GM12878 (cell line): ENCODE measurements around the gene PLPP3. TPM values are rescaled to one million over a fixed set of nuclear protein-coding genes. Genes with fewer than 3 reads are reported as not detected.

ENCODE experiments used
- ATAC-seq: fragments of 200-7000 bp; cut with Tn5 transposase; 3 replicates; pipeline ENCODE4 v1.9.1; 2020; ENCODE audit warnings: mild to moderate bottlenecking, moderate library complexity
- BruUV-seq: library from RNA; stranded (reverse); fragments of 400-500 nt; replicated peaks from 2 replicates; lab custom pipeline; 2021; lab: Mats Ljungman, UMichigan
- CTCF ChIA-PET: fragments of 300-600 bp; sonication (Branson Sonifier 250); formaldehyde crosslinking; extraction: SDS; loops from one replicate; lab custom pipeline; 2021; ENCODE audit warnings: inconsistent platforms; lab: Yijun Ruan, JAX
- POLR2A ChIA-PET: fragments of 350-600 bp; formaldehyde crosslinking; extraction: SDS; loops from one replicate; lab custom pipeline; 2021; ENCODE audit warnings: inconsistent platforms; lab: Charles Lee
- RAD21 ChIA-PET: fragments of 300-600 bp; sonication (Branson Sonifier 250); formaldehyde crosslinking; loops from one replicate; lab custom pipeline; 2023; ENCODE audit warnings: antibody characterized with exemption; ENCODE audit not compliant: unreplicated experiment; lab: Charles Lee
- SMC1A ChIA-PET: fragments of 300-600 bp; sonication (Branson Sonifier 250); formaldehyde crosslinking; loops from one replicate; lab custom pipeline; 2023; ENCODE audit not compliant: unreplicated experiment, uncharacterized antibody; lab: Charles Lee
- DNase-seq: peaks from one replicate; pipeline ENCODE4 v3.0.0-alpha.2; 2011; ENCODE audit warnings: low read depth, low spot score
- FAIRE-seq: peaks from 3 replicates; lab custom pipeline; 2011; peaks lifted over from hg19 to GRCh38; lab: Jason Lieb, UNC
- H2AFZ ChIP-seq: 2 replicates; pipeline ENCODE4 v1.6.0; 2011; ENCODE audit warnings: low read depth, low read length, control low read depth; ENCODE audit not compliant: control insufficient read depth
- H3K27ac ChIP-seq: 2 replicates; pipeline ENCODE4 v1.5.1; 2011; ENCODE audit warnings: control low read depth; ENCODE audit not compliant: control insufficient read depth, insufficient read depth
- H3K27me3 ChIP-seq, 2 experiments: replicated peaks in 1 of 2; 2 replicates each; pipeline versions ENCODE4 v1.6.0 to v1.6.1; 2011; ENCODE audit warnings: low read length in 1 of 2; ENCODE audit not compliant: control insufficient read depth in 2 of 2, insufficient read depth in 2 of 2
- H3K36me3 ChIP-seq, 2 experiments: 2 replicates each; pipeline ENCODE4 v1.5.1; 2011; ENCODE audit warnings: low read length in 1 of 2; ENCODE audit not compliant: control insufficient read depth in 2 of 2, insufficient read depth in 2 of 2
- H3K4me1 ChIP-seq: 2 replicates; pipeline ENCODE4 v1.6.1; 2011; ENCODE audit warnings: mild to moderate bottlenecking, low read length, moderate library complexity, mixed read lengths; ENCODE audit not compliant: control insufficient read depth, insufficient read depth
- H3K4me2 ChIP-seq: 2 replicates; pipeline ENCODE4 v1.6.0; 2011; ENCODE audit warnings: control low read depth; ENCODE audit not compliant: control insufficient read depth, insufficient read depth
- H3K4me3 ChIP-seq: fragments of 200-600 bp; sonication (generic); 2 replicates; pipeline ENCODE4 v1.5.1; 2016
- H3K79me2 ChIP-seq: 2 replicates; pipeline ENCODE4 v1.6.0; 2011; ENCODE audit warnings: low read length; ENCODE audit not compliant: control insufficient read depth, insufficient read depth
- H3K9ac ChIP-seq: 2 replicates; pipeline ENCODE4 v1.8.0; 2011; ENCODE audit warnings: low read length, control low read depth, mixed read lengths; ENCODE audit not compliant: control insufficient read depth, insufficient read depth
- H3K9me3 ChIP-seq: replicated peaks from 3 replicates; pipeline ENCODE4 v1.5.1; 2011; ENCODE audit warnings: mild to moderate bottlenecking, low read length; ENCODE audit not compliant: control insufficient read depth, insufficient read depth
- H4K20me1 ChIP-seq: 2 replicates; pipeline ENCODE4 v1.6.0; 2011; ENCODE audit not compliant: control insufficient read depth, insufficient read depth
- EP300 ChIP-seq, 2 experiments: fragments of 150-350 bp in 1 of 2; IDR thresholded peaks; 2 replicates each; pipeline ENCODE4 v1.6.1; 2011 to 2012; ENCODE audit warnings: low read depth in 2 of 2, low read length in 2 of 2, borderline replicate concordance in 1 of 2, improper control_type of control experiment in 1 of 2, inconsistent platforms in 1 of 2; ENCODE audit not compliant: control insufficient read depth in 1 of 2
- FOXK2 ChIP-seq: fragments of 450-650 bp; IDR thresholded peaks from 2 replicates; pipeline ENCODE4 v1.6.1; 2017; ENCODE audit warnings: mild to moderate bottlenecking, moderate library complexity
- HCFC1 ChIP-seq: fragments of 150-350 bp; IDR thresholded peaks from 2 replicates; pipeline ENCODE4 v1.6.1; 2014; ENCODE audit warnings: low read length
- IRF3 ChIP-seq: fragments of 450-650 bp; IDR thresholded peaks from 2 replicates; pipeline ENCODE4 v1.6.1; 2014; ENCODE audit warnings: mild to moderate bottlenecking
- IRF4 ChIP-seq: IDR thresholded peaks from 2 replicates; pipeline ENCODE4 v1.6.1; 2011; ENCODE audit warnings: low read depth, low read length
- RUNX3 ChIP-seq: IDR thresholded peaks from 2 replicates; pipeline ENCODE4 v1.6.1; 2012; ENCODE audit warnings: low read length, inconsistent platforms
- SIX5 ChIP-seq: IDR thresholded peaks from 2 replicates; pipeline ENCODE4 v1.6.1; 2011; ENCODE audit warnings: mild to moderate bottlenecking, low read depth, low read length, moderate library complexity; ENCODE audit not compliant: severe bottlenecking
- SMAD1 ChIP-seq: fragments of 450-650 bp; IDR thresholded peaks from 2 replicates; pipeline ENCODE4 v1.6.1; 2018; ENCODE audit warnings: mild to moderate bottlenecking, low read depth; ENCODE audit not compliant: partially characterized antibody
- SREBF2 ChIP-seq: IDR thresholded peaks from 2 replicates; pipeline ENCODE4 v1.6.1; 2012; ENCODE audit warnings: mild to moderate bottlenecking, low read length
- ZNF217 ChIP-seq: fragments of 450-650 bp; IDR thresholded peaks from 2 replicates; pipeline ENCODE4 v1.6.1; 2017; ENCODE audit warnings: antibody characterized with exemption, mild to moderate bottlenecking
- ZNF622 ChIP-seq: fragments of 450-650 bp; IDR thresholded peaks from 2 replicates; pipeline ENCODE4 v1.6.1; 2017; ENCODE audit warnings: mild to moderate bottlenecking, inconsistent platforms
- WGBS: methylation state at CpG from one replicate; pipeline ENCODE4 v1.1.6; 2016; ENCODE audit warnings: low lambda C conversion rate; ENCODE audit not compliant: insufficient replicate concordance, insufficient coverage; ENCODE audit errors: missing lambda C conversion rate; 5-methylcytosine and 5-hydroxymethylcytosine counted together
- in situ Hi-C: fragments of 300-500 bp; cut with MboI; formaldehyde crosslinking; loops from 9 replicates; pipeline ENCODE4 v1.14.3; 2018; ENCODE audit warnings: mixed read lengths
- intact Hi-C: fragments of 100-400 bp; cut with micrococcal nuclease; formaldehyde crosslinking; loops from one replicate; pipeline ENCODE4 v1.14.2; 2022; ENCODE audit not compliant: unreplicated experiment
- polyA plus RNA-seq, 11 experiments: library from polyadenylated mRNA; depleted of rRNA in 4 of 11; unstranded in 6 of 11; stranded (reverse) in 5 of 11; fragments of >200 nt; fragmentation: Nextera tagmentation in 4 of 11; fragmentation: Illumina TruSeq in 1 of 11; extraction: Ambion mirVana in 4 of 11; extraction: Trizol in 1 of 11; gene quantifications; 1 replicate in 1 of 11; 2 replicates in 10 of 11; pipeline versions ENCODE4 v1.2.1 to v1.2.3, GENCODE V29; 2011 to 2016; ENCODE audit warnings: inconsistent platforms in 2 of 11, missing spikeins in 2 of 11, low read depth in 1 of 11
- total RNA-seq, 4 experiments: library from RNA; depleted of rRNA in 3 of 4; stranded (reverse); fragments of >200 nt in 3 of 4; fragmentation: Illumina TruSeq in 1 of 4; extraction: Trizol in 1 of 4; gene quantifications; 2 replicates each; pipeline versions ENCODE4 v1.2.1 to v1.2.3, GENCODE V29; 2013 to 2021

Gene PLPP3
- total and polyA plus RNA-seq, 10 of the 15 experiments (the other 5 are each of a cell fraction or from before 2014, with no cell fraction given): 6.4 to 26.8 (median 9.5) TPM

- in situ Hi-C loops: no loop called here
- FAIRE-seq: no peak
- H3K27ac ChIP-seq: no peak overlapping the region
- no peaks in the 10 kb centered on the region; a peak in 1 of 4 replicates for H3K27me3 ChIP-seq
- ChIA-PET SMC1A (interaction anchor here (1.1 to 1.4 kb wide), 2 partner anchors 51 to 100 kb away, joined by 5 read pairs; no protein-coding TSS in a partner anchor), RAD21 (interaction anchor here (1.4 kb wide), 1 partner anchor 67 kb away, joined by 4 read pairs; no protein-coding TSS in a partner anchor), CTCF (interaction anchor here (0.9 to 1.0 kb wide), 2 partner anchors 9 to 67 kb away, joined by 3 read pairs; no protein-coding TSS in a partner anchor), POLR2A (interaction anchor here (0.6 to 1.5 kb wide), 2 partner anchors 33 to 55 kb away, joined by 4 read pairs; no protein-coding TSS in a partner anchor)
- no peaks in the 10 kb centered on the region for H3K9me3 ChIP-seq
- no peak overlapping the region for H3K9ac ChIP-seq
- BruUV-seq: no TSS peak
- H3K36me3 ChIP-seq: peaks cover 0 to 3% of the 10 kb centered on the region in 2 experiments; a peak in 2 of 4 replicates
- H4K20me1 ChIP-seq: no peaks in the 10 kb centered on the region
- no peak overlapping the region for H2AFZ ChIP-seq
- H3K4me2 ChIP-seq: no peak overlapping the region
- ATAC-seq: no peak
- TF ChIP-seq IRF4 (no peak), SIX5 (no peak), IRF3 (no peak), EP300 (IDR thresholded peaks at IDR 0.05; ENCODE audit: borderline replicate concordance in 1 of 2, control insufficient read depth in 1 of 2, low read depth in 2 of 2, low read length in 2 of 2) (no peak), RUNX3 (no peak), SREBF2 (no peak), FOXK2 (no peak), ZNF217 (no peak), ZNF622 (no peak), HCFC1 (no peak), SMAD1 (no peak)
- no peaks in the 10 kb centered on the region for H3K79me2 ChIP-seq
- no peak for DNase-seq
- H3K4me1 ChIP-seq: no peaks in the 10 kb centered on the region
- intact Hi-C loops: no loop called here
- no peak overlapping the region for H3K4me3 ChIP-seq
- 66% methylated on average over 13 of the region's 13 CpGs for WGBS
Measured at GRCh38 chr1:56509713-56510641, 69.4 kb downstream of the PLPP3 start.
